ENCODE results near the gene PCBP3.
"Not testable (repeated sequence)": the region's sequence is repeated elsewhere in the genome, so short reads cannot be mapped to it uniquely, and the experiment has no call there.

The PCBP3 gene

GRCh38 chr21:45698493-45699184 lies 55.1 kb downstream of the PCBP3 start:
- DNase-seq, result no peak

GRCh38 chr21:45699251-45699942 lies 55.9 kb downstream of the PCBP3 start:
- no peak for DNase-seq

- no peak for DNase-seq
Measured at GRCh38 chr21:45699966-45700365, 56.4 kb downstream of the PCBP3 start.

GRCh38 chr21:45700461-45700860 lies 56.9 kb downstream of the PCBP3 start:
- no peak for DNase-seq

GRCh38 chr21:45704311-45705108 lies 61.0 kb downstream of the PCBP3 start:
- no peak for DNase-seq

- no peak for DNase-seq
Measured at GRCh38 chr21:45706299-45706698, 62.8 kb downstream of the PCBP3 start.

- no peak for DNase-seq
Measured at GRCh38 chr21:45709173-45709572, 65.6 kb downstream of the PCBP3 start.

GRCh38 chr21:45709696-45710268 lies 66.3 kb downstream of the PCBP3 start:
- DNase-seq, result no peak

GRCh38 chr21:45710306-45710705 lies 66.8 kb downstream of the PCBP3 start:
- DNase-seq, result not testable (repeated sequence)

GRCh38 chr21:45713613-45714012 lies 70.1 kb downstream of the PCBP3 start:
- DNase-seq, result no peak

GRCh38 chr21:45715441-45715840 lies 71.9 kb downstream of the PCBP3 start:
- no peak for DNase-seq

GRCh38 chr21:45718413-45718812 lies 74.9 kb downstream of the PCBP3 start:
- DNase-seq, result no peak

GRCh38 chr21:45719177-45719802 lies 75.8 kb downstream of the PCBP3 start:
- no peak for DNase-seq

- DNase-seq, result not testable (repeated sequence)
Measured at GRCh38 chr21:45720204-45720603, 76.7 kb downstream of the PCBP3 start.

- no peak for DNase-seq
Measured at GRCh38 chr21:45721671-45722070, 78.1 kb downstream of the PCBP3 start.

- DNase-seq, result no peak
Measured at GRCh38 chr21:45723049-45723958, 79.8 kb downstream of the PCBP3 start.

GRCh38 chr21:45724345-45724961 lies 80.9 kb downstream of the PCBP3 start:
- DNase-seq, result no peak

GRCh38 chr21:45724994-45725843 lies 81.7 kb downstream of the PCBP3 start:
- no peak for DNase-seq

GRCh38 chr21:45725844-45726200 lies 82.3 kb downstream of the PCBP3 start:
- DNase-seq, result no peak

- DNase-seq, result no peak
Measured at GRCh38 chr21:45726438-45726837, 82.9 kb downstream of the PCBP3 start.
